Measurements from ENCODE around the gene PTCH2. TPM values are rescaled to one million over a fixed set of nuclear protein-coding genes. Genes with fewer than 3 reads are reported as not detected.

The PTCH2 gene
- total RNA-seq, 1 experiment from 2014 or later: 0.83 TPM

DNA sequence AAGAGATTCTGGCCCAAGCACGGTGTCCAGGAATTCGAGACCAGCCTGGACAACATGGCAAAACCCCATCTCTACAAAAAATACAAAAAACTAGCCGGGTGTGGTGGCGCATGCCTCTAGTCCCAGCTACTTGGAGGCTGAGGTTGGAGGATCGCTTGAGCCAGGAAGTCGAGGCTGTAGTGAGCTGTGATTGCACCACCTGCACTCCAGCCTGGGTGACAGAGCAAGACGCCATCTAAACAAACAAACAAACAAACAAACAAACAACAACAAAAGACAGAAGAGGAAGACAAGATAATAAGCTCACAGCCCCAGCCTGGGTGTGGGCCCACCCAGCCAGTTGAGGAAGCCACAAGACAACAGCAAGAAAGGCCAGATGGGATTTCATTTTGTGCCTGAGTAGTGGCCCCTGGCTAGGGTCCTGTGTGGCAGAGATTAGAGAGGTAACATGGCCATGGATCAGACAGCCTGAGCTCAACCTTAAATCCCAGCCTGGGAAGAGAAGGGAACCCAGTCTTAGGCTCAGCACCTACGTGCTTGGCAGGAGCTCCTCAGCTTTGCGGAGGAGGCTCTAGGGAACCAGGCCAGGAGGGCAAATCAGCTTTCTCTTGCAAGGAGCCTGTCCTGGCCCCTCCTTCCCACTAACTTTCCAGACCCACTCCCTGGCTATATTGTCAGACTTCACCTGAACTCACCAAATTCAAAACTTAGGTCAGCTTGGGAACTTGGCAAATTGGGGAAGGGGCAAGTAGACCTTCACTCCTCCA lies 50.1 kb downstream of the PTCH2 start:
- Histone ChIP-seq H3K27me3 (ENCODE audit: insufficient read depth, low read depth) (no peaks in the 10 kb centered on the region), H3K4me1 (replicated peaks; ENCODE audit: insufficient read depth) (peaks cover 13% of the 10 kb centered on the region), H3K4me3 (no peak overlapping the region), H3K36me3 (ENCODE audit: low read depth) (no peaks in the 10 kb centered on the region), H3K79me2 (ENCODE audit: low read depth) (no peaks in the 10 kb centered on the region), H3K4me2 (peak overlapping the region; percentile 38; the same call in 1 of the 2 replicates), H3K9me3 (ENCODE audit: insufficient read depth, low read depth) (no peaks in the 10 kb centered on the region), H3F3A (ENCODE audit: insufficient read depth, low read depth) (peaks cover 26% of the 10 kb centered on the region; the same call in 1 of the 2 replicates), H2AFZ (no peak overlapping the region), H3K27ac (peak overlapping the region; percentile 36; the same call in 1 of the 2 replicates), H4K20me1 (ENCODE audit: insufficient read depth) (no peaks in the 10 kb centered on the region), H3K9me2 (ENCODE audit: insufficient read depth) (no peaks in the 10 kb centered on the region)
- BruUV-seq (replicated peaks): no TSS peak
- TF ChIP-seq EZH2 (IDR thresholded peaks at IDR 0.05; ENCODE audit: low read depth): no peak
- TF ChIP-seq, protein P1, sequence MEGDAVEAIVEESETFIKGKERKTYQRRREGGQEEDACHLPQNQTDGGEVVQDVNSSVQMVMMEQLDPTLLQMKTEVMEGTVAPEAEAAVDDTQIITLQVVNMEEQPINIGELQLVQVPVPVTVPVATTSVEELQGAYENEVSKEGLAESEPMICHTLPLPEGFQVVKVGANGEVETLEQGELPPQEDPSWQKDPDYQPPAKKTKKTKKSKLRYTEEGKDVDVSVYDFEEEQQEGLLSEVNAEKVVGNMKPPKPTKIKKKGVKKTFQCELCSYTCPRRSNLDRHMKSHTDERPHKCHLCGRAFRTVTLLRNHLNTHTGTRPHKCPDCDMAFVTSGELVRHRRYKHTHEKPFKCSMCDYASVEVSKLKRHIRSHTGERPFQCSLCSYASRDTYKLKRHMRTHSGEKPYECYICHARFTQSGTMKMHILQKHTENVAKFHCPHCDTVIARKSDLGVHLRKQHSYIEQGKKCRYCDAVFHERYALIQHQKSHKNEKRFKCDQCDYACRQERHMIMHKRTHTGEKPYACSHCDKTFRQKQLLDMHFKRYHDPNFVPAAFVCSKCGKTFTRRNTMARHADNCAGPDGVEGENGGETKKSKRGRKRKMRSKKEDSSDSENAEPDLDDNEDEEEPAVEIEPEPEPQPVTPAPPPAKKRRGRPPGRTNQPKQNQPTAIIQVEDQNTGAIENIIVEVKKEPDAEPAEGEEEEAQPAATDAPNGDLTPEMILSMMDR (conservative IDR thresholded peaks at IDR 0.05): no peak
- ChIA-PET POLR2A (ENCODE audit: unreplicated experiment) (interaction anchor here (0.6 to 1.0 kb wide), 5 partner anchors 26 to 762 kb away, joined by 3 to 26 read pairs (median 7); no protein-coding TSS in a partner anchor), CTCF (interaction anchor here (0.5 to 1.7 kb wide), 16 partner anchors 17 to 1547 kb away, joined by 3 to 19 read pairs (median 3); partner anchors contain the start of genes HECTD3, TOE1 and UROD)
- intact Hi-C loops (cut with micrococcal nuclease; ENCODE audit: unreplicated experiment): loop anchor here (2.0 kb wide), 3 partner anchors 44 to 508 kb away; partner anchors contain the start of gene HECTD3
- no peak for DNase-seq

DNA sequence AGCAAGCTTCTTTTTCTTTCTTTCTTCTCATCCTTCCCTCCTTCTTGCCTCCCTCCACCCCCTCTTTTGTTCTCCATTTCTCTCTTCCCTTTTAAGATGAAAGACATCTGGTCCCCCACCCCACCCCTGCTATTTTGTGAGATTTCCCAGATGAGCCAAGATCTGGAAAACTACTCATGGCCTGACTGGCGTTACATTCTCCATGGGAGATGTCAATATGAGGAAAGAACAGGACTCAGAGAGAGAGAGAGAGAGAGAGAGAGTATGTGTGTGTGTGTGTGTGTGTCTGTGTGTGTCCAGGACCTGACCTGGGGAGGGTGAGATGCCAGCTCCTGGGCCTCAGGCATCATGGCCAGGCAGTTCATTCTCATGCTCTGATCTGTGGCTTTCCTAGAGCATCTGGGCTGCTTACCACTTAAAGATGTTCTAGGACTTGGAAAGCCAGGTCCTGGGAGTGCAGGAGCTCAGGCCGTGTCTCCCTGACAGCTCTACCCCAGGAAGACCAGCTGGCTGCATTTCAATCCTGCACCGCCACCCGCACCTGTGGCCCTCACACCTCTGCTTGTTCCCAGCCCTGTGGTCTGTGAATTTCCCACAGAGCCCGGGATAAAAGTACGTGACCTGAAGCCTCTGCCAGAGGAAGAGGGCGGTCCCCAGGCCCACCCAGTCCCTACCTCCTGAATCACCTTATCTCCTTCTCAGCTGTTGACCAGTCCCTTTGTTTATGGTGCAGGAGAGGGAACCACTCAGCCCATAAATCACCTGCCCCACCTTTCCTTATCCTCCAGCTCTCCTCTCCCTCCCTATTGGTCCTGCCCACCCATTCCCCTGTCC lies 51.9 kb downstream of the PTCH2 start:
- peaks cover 7% of the 10 kb centered on the region for H3K4me1 ChIP-seq (replicated peaks; ENCODE audit: insufficient read depth)
- CTCF ChIA-PET: no interaction called here
- DNase-seq: no peak
- H3K4me3 ChIP-seq: no peak overlapping the region
- no peaks in the 10 kb centered on the region for H3K27me3 ChIP-seq (ENCODE audit: insufficient read depth, low read depth)
- H3K9me3 ChIP-seq (ENCODE audit: insufficient read depth, low read depth): no peaks in the 10 kb centered on the region
- H4K20me1 ChIP-seq (ENCODE audit: insufficient read depth): no peaks in the 10 kb centered on the region
- H3K4me2 ChIP-seq: no peak overlapping the region
- no peaks in the 10 kb centered on the region for H3K9me2 ChIP-seq (ENCODE audit: insufficient read depth)
- H3K36me3 ChIP-seq (ENCODE audit: low read depth): no peaks in the 10 kb centered on the region
- H2AFZ ChIP-seq: no peak overlapping the region
- TF ChIP-seq, protein P1 (conservative IDR thresholded peaks at IDR 0.05): no peak
- no peak for TF ChIP-seq EZH2 (IDR thresholded peaks at IDR 0.05; ENCODE audit: low read depth)
- no TSS peak for BruUV-seq (replicated peaks)
- H3K27ac ChIP-seq: no peak overlapping the region
- POLR2A ChIA-PET (ENCODE audit: unreplicated experiment): no interaction called here
- intact Hi-C loops (cut with micrococcal nuclease; ENCODE audit: unreplicated experiment): no loop called here
- H3K79me2 ChIP-seq (ENCODE audit: low read depth): no peaks in the 10 kb centered on the region
- H3F3A ChIP-seq (ENCODE audit: insufficient read depth, low read depth): peaks cover 17% of the 10 kb centered on the region; the same call in 1 of the 2 replicates

DNA sequence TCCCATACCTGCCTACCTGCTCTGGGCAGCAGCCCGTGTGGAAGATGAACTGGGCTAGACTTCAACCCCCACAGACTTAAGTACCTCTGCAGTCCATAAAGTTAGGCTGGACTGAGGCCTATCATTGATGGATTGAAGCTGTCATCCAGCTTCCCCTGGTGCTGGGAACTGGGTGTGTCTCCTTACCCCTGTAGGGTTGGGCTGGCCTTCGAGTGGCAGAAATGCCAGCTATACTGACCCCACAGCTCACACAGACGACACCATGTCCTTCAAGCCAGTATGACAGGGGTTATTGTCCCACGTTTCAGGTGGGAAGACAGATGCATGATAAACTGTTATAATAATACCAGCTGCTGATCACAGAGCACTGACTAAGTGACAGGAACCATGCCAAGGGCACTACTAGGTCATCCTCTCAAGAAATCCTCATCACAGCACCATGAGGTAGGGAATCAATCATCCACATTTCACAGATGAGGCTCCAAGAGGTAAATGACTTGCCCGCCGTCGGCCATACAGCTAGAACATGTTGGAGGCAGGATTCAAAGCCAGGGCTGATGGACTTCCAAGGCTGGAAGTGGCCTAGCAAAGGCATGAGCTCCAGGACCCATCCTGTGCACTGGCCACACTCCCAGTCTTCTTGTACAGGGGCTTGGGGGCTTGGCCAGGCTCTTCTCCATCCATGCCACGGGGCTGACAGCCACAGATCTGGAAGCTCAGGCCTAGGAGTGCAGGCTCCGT lies 54.8 kb downstream of the PTCH2 start, which contains the start of gene BEST4:
Gene BEST4, minus strand, starts transcription at position 51 of the 741 bp plus-strand sequence. CDS start 465 bp downstream, outside the sequence.
- H4K20me1 ChIP-seq (ENCODE audit: insufficient read depth): no peaks in the 10 kb centered on the region
- ChIA-PET CTCF (no interaction called here), POLR2A (ENCODE audit: unreplicated experiment) (interaction anchor here (0.6 kb wide), 1 partner anchor 31 kb away, joined by 21 read pairs; no protein-coding TSS in a partner anchor)
- H3K9me2 ChIP-seq (ENCODE audit: insufficient read depth): no peaks in the 10 kb centered on the region
- no peak for DNase-seq
- no peaks in the 10 kb centered on the region for H3K27me3 ChIP-seq (ENCODE audit: insufficient read depth, low read depth)
- H3F3A ChIP-seq (ENCODE audit: insufficient read depth, low read depth): peaks cover 13% of the 10 kb centered on the region; the same call in 1 of the 2 replicates
- BruUV-seq (replicated peaks): no TSS peak
- no peak within 1 kb of the TSS for H3K4me2 ChIP-seq
- H3K4me1 ChIP-seq (replicated peaks; ENCODE audit: insufficient read depth): peaks cover 5% of the 10 kb centered on the region
- H2AFZ ChIP-seq: no peak within 1 kb of the TSS
- no peaks in the 10 kb centered on the region for H3K9me3 ChIP-seq (ENCODE audit: insufficient read depth, low read depth)
- intact Hi-C loops (cut with micrococcal nuclease; ENCODE audit: unreplicated experiment): no loop called here
- H3K4me3 ChIP-seq: no peak within 1 kb of the TSS
- no peak within 1 kb of the TSS for H3K27ac ChIP-seq
- H3K79me2 ChIP-seq (ENCODE audit: low read depth): no peaks in the 10 kb centered on the region
- no peak for TF ChIP-seq EZH2 (IDR thresholded peaks at IDR 0.05; ENCODE audit: low read depth)
- TF ChIP-seq, protein P1 (conservative IDR thresholded peaks at IDR 0.05): no peak
- no peaks in the 10 kb centered on the region for H3K36me3 ChIP-seq (ENCODE audit: low read depth)
